AG04449 (cell line): ENCODE results near the gene POLE.

ENCODE experiments used
- CTCF ChIA-PET: fragments of 350-600 bp; formaldehyde crosslinking; extraction: SDS; loops from one replicate; lab custom pipeline; 2021; ENCODE audit warnings: antibody characterized with exemption; lab: Yijun Ruan, JAX
- POLR2A ChIA-PET: fragments of 400-600, 350-600 bp; formaldehyde crosslinking; extraction: SDS; loops from one replicate; lab custom pipeline; 2020; ENCODE audit warnings: antibody characterized with exemption, inconsistent platforms; lab: Yijun Ruan, JAX
- DNase-seq: peaks from one replicate; pipeline ENCODE4 v3.0.0-alpha.2; 2010; ENCODE audit warnings: low read depth, low spot score
- H3K4me3 ChIP-seq: 2 replicates; pipeline ENCODE4 v1.5.1; 2011; ENCODE audit warnings: low read depth, mild to moderate bottlenecking, control low read depth, low read length
- TF ChIP-seq, protein P1 (sequence below): IDR thresholded peaks from one replicate; pipeline ENCODE4 v1.5.1; 2011; ENCODE audit warnings: mild to moderate bottlenecking, moderate library complexity, low read length, control low read depth, inconsistent platforms; ENCODE audit not compliant: insufficient read depth; ENCODE audit errors: missing control alignments

POLE gene

DNA sequence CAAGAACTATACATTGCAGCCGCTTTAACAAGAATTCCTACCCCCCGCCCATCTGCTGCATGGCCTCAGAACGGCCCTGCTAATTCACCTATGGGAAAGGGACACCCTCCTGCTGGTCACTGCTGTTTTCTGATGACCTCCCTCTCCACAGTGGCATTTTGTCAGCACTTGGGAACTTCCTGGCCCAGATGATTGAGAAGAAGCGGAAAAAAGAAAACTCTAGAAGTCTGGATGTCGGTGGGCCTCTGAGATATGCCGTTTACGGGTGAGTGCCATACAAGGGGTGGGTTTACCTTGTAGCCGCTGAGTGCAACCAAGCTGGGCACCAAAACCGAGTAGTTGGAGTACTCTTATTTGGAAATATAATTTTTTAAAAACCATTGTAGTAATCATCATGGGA is 3.0 kb upstream of the POLE start:
- CTCF ChIA-PET, result no interaction called here
- DNase-seq, result no peak
- POLR2A ChIA-PET, result no interaction called here
- TF ChIP-seq, protein P1, sequence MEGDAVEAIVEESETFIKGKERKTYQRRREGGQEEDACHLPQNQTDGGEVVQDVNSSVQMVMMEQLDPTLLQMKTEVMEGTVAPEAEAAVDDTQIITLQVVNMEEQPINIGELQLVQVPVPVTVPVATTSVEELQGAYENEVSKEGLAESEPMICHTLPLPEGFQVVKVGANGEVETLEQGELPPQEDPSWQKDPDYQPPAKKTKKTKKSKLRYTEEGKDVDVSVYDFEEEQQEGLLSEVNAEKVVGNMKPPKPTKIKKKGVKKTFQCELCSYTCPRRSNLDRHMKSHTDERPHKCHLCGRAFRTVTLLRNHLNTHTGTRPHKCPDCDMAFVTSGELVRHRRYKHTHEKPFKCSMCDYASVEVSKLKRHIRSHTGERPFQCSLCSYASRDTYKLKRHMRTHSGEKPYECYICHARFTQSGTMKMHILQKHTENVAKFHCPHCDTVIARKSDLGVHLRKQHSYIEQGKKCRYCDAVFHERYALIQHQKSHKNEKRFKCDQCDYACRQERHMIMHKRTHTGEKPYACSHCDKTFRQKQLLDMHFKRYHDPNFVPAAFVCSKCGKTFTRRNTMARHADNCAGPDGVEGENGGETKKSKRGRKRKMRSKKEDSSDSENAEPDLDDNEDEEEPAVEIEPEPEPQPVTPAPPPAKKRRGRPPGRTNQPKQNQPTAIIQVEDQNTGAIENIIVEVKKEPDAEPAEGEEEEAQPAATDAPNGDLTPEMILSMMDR, result no peak
- H3K4me3 ChIP-seq, result no peak overlapping the region

DNA sequence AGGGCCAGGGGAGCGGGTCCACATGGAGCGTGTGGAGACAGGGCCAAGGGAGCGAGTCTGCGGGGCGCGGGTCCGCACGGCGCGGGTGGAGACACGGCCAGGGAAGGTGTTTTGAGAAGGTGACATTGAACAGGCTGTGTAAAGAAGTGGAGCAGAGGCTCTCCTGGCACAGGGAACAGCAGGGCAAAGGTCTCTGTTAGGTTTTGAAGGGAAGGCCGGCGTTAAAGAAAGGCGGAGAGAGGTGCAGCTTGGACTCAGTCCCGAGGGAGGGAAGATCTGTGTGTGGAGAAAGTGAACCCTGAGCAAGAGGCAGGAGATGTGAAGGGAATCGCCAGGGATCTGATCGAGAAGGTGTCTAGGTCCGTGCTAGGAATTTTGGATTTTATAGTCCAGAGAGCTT is 2.1 kb upstream of the POLE start:
- CTCF ChIA-PET, result no interaction called here

DNA sequence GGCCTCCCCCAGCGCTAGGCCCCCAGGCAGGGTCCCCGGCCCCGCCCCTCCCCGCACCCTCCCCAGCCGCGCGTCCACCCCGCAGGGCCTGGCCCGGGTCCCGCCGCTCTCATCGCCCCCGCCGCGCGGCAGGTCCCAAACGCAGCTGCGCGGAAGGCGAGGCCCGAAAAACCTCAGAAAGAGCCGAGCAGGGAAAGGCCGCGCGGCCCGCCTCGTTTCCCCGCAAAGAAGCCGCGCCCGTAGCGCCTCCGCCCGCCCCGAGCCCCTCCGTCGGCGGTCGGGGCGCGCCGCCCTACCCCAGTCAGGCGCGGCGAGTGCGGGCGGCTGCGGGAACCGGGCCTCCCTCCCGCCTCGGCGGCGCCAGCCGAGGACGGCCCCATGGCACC is 324 bp downstream of the POLE start:
- DNase-seq, result no peak
- ChIA-PET CTCF (no interaction called here), POLR2A (no interaction called here)
- TF ChIP-seq, protein P1, result no peak
- peak overlapping the region; percentile 61 for H3K4me3 ChIP-seq

More for the DNA sequence above, 2.1 kb upstream of the POLE start:
- peak overlapping the region; percentile 20 for H3K4me3 ChIP-seq
- POLR2A ChIA-PET, result no interaction called here
- DNase-seq, result no peak
- TF ChIP-seq, protein P1, result no peak

DNA sequence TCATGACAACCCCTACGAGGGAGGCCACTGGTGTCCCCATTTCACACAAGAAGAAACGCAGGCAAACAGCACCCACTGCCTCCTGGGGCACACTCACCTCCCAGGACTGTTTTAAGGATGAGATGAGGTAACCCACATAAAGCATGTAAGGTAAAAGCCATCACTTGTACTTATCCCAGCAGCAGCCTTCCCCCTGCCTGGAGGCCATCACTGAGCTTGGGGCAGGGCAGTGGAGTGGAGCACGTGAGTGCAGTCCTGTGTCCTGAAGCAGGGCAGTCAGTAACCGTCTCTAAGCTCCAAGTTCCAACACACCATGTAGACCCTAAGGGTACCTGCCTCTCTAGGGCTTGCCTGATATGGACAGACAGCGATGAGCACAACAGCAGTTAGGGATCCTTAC is 1.7 kb downstream of the POLE start:
- ChIA-PET CTCF (no interaction called here), POLR2A (no interaction called here)
- no peak overlapping the region for H3K4me3 ChIP-seq
- DNase-seq, result no peak
- TF ChIP-seq, protein P1, result no peak

DNA sequence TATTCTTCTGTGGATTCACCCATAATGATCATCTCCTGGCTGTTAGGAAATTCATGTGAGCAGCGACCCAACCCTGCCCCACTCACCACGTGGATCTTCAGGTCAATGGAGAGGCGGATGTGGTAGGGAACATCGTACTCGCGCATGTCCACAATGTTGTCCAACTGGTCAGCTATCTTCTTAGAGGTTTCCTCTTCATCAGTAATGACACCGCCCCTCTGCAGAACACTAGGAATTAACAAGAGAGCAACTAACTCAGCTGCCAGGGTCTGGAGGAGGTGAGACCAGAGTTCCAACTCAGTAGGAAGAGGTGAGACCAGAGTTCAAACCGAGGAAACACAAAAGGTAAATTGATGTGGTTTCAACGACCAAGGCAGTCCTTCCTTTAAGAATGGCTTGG is 9.7 kb downstream of the POLE start:
- TF ChIP-seq, protein P1, result no peak
- ChIA-PET CTCF (interaction anchor here (1.2 kb wide), 1 partner anchor 39 kb away, joined by 3 read pairs; no protein-coding TSS in a partner anchor), POLR2A (no interaction called here)
- no peak for DNase-seq
- H3K4me3 ChIP-seq, result no peak overlapping the region

DNA sequence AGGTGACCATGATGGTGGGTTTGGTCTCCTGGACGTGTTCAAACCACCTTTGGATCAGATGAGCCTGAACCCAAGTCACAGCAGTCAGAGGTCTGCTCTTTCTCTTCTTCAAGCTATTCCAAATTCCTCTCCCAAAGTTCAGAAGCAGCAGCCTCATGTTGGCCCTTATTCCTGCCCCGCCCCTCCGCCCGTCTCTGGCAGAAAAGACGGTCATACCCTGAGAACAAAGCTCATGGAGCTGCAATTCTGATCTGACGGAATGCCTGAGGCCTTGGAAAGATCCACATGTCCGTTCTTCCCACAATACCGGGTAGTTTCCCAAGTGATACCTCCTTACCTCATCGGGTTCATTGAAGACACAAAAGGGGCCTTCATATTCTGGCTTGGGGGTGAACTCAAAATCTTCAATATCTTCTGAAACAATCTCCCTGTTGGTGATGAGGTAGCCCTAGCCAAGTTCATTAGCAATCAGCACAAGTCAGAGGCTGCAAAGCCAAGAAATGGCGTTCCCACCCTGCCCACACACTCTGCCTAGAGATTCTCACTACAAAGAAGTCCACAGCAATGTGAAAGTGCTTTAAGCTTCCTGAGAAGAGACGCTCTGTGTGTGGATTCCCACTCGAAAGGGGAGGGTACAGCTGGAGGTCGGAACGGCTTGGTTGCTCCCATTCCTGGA is 11.2 kb downstream of the POLE start:
- POLR2A ChIA-PET, result no interaction called here
- no peak overlapping the region for H3K4me3 ChIP-seq
- TF ChIP-seq, protein P1, result no peak
- DNase-seq, result no peak
- CTCF ChIA-PET, result interaction anchor here (0.8 kb wide), 1 partner anchor 38 kb away, joined by 3 read pairs; no protein-coding TSS in a partner anchor
